ENCODE measurements around the gene MED27.

DNA sequence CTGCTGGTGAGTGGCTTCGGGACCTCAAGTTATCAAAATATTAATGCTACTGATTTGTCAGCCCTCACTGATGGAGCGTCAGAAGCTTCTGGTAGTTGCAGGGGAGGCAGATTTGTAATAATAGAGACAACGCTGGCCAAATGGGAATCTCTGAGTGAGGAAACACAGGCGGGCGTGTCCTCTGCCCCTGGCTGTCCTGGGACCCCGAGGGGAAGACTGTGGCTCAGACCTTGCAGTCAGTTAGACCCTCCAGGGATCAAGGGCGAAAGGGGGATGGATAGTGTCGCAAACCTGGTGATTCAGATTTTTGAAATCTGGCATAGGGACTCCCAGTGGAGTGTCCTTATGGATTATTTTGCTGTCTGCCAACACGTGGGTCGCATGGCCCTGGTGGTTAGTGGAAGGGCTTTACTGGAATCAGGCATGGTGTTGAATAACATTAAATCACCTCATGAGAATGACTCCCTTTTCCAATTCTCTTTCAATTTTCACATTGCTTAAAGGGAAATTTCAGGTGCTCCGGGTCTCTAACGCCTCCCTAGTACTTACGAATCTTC, 47.1 kb upstream of the MED27 start:
- TF ChIP-seq CTCF (IDR thresholded peaks at IDR 0.05 in 2 of 3, conservative IDR thresholded peaks at IDR 0.05 in 1 of 3; ENCODE audit: control insufficient read depth in 2 of 3, extremely low read depth in 1 of 3, insufficient read depth in 1 of 3, low read depth in 3 of 3, low read length in 3 of 3) (no peak), CHD1 (IDR thresholded peaks at IDR 0.05; ENCODE audit: low read depth, low read length) (no peak), JUND (IDR thresholded peaks at IDR 0.05; ENCODE audit: low read depth, low read length) (no peak), MTA3 (IDR thresholded peaks at IDR 0.05; ENCODE audit: borderline replicate concordance, low read length) (no peak), TCF3 (IDR thresholded peaks at IDR 0.05; ENCODE audit: borderline replicate concordance, insufficient read depth, low read depth, low read length) (no peak), POLR2AphosphoS5 (IDR thresholded peaks at IDR 0.05; ENCODE audit: low read length) (no peak), NR2C2 (IDR thresholded peaks at IDR 0.05; ENCODE audit: borderline replicate concordance, control insufficient read depth, insufficient read length, low read depth) (no peak), IKZF2 (IDR thresholded peaks at IDR 0.05) (no peak), ZBTB4 (CRISPR knock-in tag; IDR thresholded peaks at IDR 0.05) (no peak), NFYA (IDR thresholded peaks at IDR 0.05; ENCODE audit: borderline replicate concordance, low read depth, low read length) (no peak), CBX5 (IDR thresholded peaks at IDR 0.05; ENCODE audit: low read depth) (no peak), EP300 (IDR thresholded peaks at IDR 0.05; ENCODE audit: borderline replicate concordance in 1 of 2, control insufficient read depth in 1 of 2, low read depth in 2 of 2, low read length in 2 of 2) (no peak)
